DND-41 (cell line): ENCODE results near the gene PTPN3.

Source experiments
- CTCF ChIP-seq: IDR thresholded peaks from 2 replicates; pipeline ENCODE4 v1.5.1; 2012; ENCODE audit warnings: borderline replicate concordance, low read length, moderate library complexity, mild to moderate bottlenecking; ENCODE audit not compliant: poor library complexity, severe bottlenecking; ENCODE audit errors: extremely low read depth
- EZH2 ChIP-seq: IDR thresholded peaks from 3 replicates; pipeline ENCODE4 v1.6.1; 2012; ENCODE audit warnings: borderline replicate concordance, low read depth, mild to moderate bottlenecking, moderate library complexity, low read length, inconsistent platforms; ENCODE audit not compliant: severe bottlenecking

- no peak for TF ChIP-seq EZH2
- TF ChIP-seq CTCF = no peak
Observed at GRCh38 chr9:109372246-109372645, 125.9 kb downstream of the PTPN3 start.
